ENCODE measurements around the gene PARP6.

Gene PARP6

GRCh38 chr15:72199721-72200212 lies 72.6 kb downstream of the PARP6 start:
- DNase-seq (ENCODE audit: low read depth) = peak; percentile 55

- no peak for DNase-seq (ENCODE audit: low read depth)
These were observed 73.2 kb downstream of the PARP6 start for GRCh38 chr15:72199205-72199515.

- no peak for DNase-seq (ENCODE audit: low read depth)
These were observed 73.8 kb downstream of the PARP6 start for GRCh38 chr15:72198356-72199204.

GRCh38 chr15:72197460-72198355 lies 74.6 kb downstream of the PARP6 start, which contains the start of gene GRAMD2A:
Gene GRAMD2A (minus strand): TSS chr15:72197787.
- peak; percentile 40 for DNase-seq (ENCODE audit: low read depth)

GRCh38 chr15:72197041-72197459 lies 75.3 kb downstream of the PARP6 start:
- DNase-seq (ENCODE audit: low read depth) = no peak

- no peak for DNase-seq (ENCODE audit: low read depth)
These were observed 75.8 kb downstream of the PARP6 start for GRCh38 chr15:72196409-72197040.

GRCh38 chr15:72195101-72195511 lies 77.2 kb downstream of the PARP6 start:
- no peak for DNase-seq (ENCODE audit: low read depth)

- DNase-seq (ENCODE audit: low read depth) = no peak
These were observed 78.4 kb downstream of the PARP6 start for GRCh38 chr15:72193836-72194396.

GRCh38 chr15:72192416-72192815 lies 79.9 kb downstream of the PARP6 start:
- DNase-seq (ENCODE audit: low read depth) = no peak

Data from activated T-cell treated with anti-CD3 and anti-CD28 coated beads for 48 hours (primary cell).